Measurements from ENCODE around the gene HSFX2. TPM values are rescaled to one million over a fixed set of nuclear protein-coding genes. Genes with fewer than 3 reads are reported as not detected.
"Not testable (repeated sequence)": the region's sequence is repeated elsewhere in the genome, so short reads cannot be mapped to it uniquely, and the experiment has no call there.

Gene HSFX2, protein sequence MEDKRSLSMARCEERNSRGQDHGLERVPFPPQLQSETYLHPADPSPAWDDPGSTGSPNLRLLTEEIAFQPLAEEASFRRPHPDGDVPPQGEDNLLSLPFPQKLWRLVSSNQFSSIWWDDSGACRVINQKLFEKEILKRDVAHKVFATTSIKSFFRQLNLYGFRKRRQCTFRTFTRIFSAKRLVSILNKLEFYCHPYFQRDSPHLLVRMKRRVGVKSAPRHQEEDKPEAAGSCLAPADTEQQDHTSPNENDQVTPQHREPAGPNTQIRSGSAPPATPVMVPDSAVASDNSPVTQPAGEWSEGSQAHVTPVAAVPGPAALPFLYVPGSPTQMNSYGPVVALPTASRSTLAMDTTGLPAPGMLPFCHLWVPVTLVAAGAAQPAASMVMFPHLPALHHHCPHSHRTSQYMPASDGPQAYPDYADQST
- under 1 TPM in 1 of 4 donors, not detected in 3; 0.45 TPM for total RNA-seq

DNA sequence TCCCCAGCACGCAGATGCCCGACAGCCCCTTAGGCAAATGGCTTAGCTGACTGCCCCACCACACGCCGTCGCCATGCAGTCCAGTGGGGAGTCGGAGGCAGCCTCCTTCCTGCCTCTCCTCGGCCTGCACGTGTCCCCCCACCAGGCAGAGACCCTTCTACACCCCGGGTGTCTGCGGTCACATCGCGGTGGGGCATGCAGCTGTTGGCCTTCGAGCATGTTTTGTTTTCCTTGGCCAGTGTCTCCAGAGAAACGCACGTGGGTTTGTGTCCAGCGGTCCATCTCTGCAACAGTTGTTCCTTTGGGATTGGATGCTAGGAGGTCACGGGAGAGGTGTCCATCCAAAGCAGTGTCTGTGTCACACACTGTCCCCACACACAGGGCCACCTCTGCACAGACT, at the start of gene HSFX2:
Gene HSFX2 (minus strand): TSS at position 101 of the 400 bp plus-strand sequence. CDS start 614 bp downstream, outside the sequence.
- H3K27me3 ChIP-seq; DNase-seq (ENCODE audit: extremely low spot score); H3K4me3 ChIP-seq; H3K36me3 ChIP-seq; H3K27ac ChIP-seq (replicated peaks in 1 of 4); H3K4me1 ChIP-seq; intact Hi-C loops (cut with DNase I); H3K9me3 ChIP-seq: not testable (repeated sequence)
- WGBS: no CpG with 5 or more reads among the region's 17 CpGs

DNA sequence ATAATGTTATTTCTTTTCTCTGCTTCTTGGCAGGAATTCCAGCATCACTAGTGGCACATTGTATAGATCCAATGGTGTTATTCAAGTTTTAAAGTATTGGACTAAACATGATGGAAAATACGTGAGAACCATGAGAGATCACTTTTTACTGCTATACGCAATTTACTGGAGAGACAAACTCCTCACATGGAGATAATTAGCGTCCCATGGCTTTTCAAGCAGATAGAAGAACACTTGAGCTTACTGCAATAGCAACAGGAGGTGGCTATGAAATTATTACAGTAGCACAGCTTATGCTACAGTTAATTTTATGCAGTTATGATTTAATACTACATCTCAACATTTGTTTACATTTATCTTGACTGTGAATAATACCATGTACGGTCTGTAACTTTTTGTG, 48.4 kb upstream of the HSFX2 start:
- Histone ChIP-seq H3K27ac (replicated peaks in 1 of 4) (no peak overlapping the region), H3K36me3 (no peaks in the 10 kb centered on the region), H3K4me1 (no peaks in the 10 kb centered on the region), H3K4me3 (no peak overlapping the region), H3K27me3 (no peaks in the 10 kb centered on the region), H3K9me3 (no peaks in the 10 kb centered on the region)
- intact Hi-C loops (cut with DNase I): no loop called here
- DNase-seq (ENCODE audit: extremely low spot score): no peak
- 64% methylated on average over 4 of the region's 4 CpGs for WGBS
- TF ChIP-seq POLR2A (IDR thresholded peaks at IDR 0.05; ENCODE audit: low read depth): no peak
- no peak for TF ChIP-seq EP300 (IDR thresholded peaks at IDR 0.05)
- TF ChIP-seq, protein P1, sequence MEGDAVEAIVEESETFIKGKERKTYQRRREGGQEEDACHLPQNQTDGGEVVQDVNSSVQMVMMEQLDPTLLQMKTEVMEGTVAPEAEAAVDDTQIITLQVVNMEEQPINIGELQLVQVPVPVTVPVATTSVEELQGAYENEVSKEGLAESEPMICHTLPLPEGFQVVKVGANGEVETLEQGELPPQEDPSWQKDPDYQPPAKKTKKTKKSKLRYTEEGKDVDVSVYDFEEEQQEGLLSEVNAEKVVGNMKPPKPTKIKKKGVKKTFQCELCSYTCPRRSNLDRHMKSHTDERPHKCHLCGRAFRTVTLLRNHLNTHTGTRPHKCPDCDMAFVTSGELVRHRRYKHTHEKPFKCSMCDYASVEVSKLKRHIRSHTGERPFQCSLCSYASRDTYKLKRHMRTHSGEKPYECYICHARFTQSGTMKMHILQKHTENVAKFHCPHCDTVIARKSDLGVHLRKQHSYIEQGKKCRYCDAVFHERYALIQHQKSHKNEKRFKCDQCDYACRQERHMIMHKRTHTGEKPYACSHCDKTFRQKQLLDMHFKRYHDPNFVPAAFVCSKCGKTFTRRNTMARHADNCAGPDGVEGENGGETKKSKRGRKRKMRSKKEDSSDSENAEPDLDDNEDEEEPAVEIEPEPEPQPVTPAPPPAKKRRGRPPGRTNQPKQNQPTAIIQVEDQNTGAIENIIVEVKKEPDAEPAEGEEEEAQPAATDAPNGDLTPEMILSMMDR (IDR thresholded peaks at IDR 0.05): no peak
- TF ChIP-seq POLR2AphosphoS5 (IDR thresholded peaks at IDR 0.05): no peak

GRCh38 chrX:149641835-149642234, 46.7 kb upstream of the HSFX2 start:
- Histone ChIP-seq H3K4me3 (no peak overlapping the region), H3K36me3 (no peaks in the 10 kb centered on the region), H3K9me3 (no peaks in the 10 kb centered on the region), H3K4me1 (no peaks in the 10 kb centered on the region), H3K27me3 (no peaks in the 10 kb centered on the region), H3K27ac (replicated peaks in 1 of 4) (no peak overlapping the region)
- DNase-seq (ENCODE audit: extremely low spot score): no peak
- no peak for TF ChIP-seq POLR2A (IDR thresholded peaks at IDR 0.05; ENCODE audit: low read depth)
- 56% methylated on average over 2 of the region's 2 CpGs for WGBS
- intact Hi-C loops (cut with DNase I): no loop called here

DNA sequence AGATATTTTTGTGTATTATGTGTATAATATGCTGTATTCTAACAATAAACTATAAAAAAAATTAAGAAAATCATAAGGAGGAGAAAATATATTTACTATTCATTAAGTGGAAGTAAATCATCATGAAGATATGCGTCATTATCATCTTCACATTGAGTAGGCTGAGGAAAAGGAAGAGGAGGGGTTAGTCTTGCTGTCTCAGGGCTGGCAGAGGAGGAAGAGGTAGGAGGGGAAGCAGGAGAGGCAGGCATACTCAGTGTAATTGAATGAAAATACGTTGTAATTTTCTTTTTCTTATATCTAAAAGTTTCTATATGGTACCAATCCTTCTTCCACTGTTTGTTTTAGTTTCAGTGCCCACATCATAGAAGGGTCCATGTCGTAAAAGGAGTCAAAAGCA, 46.3 kb upstream of the HSFX2 start:
- Histone ChIP-seq H3K36me3 (no peaks in the 10 kb centered on the region), H3K9me3 (no peaks in the 10 kb centered on the region), H3K27ac (replicated peaks in 1 of 4) (no peak overlapping the region), H3K4me3 (no peak overlapping the region), H3K27me3 (no peaks in the 10 kb centered on the region), H3K4me1 (no peaks in the 10 kb centered on the region)
- TF ChIP-seq, protein P1 (IDR thresholded peaks at IDR 0.05): no peak
- intact Hi-C loops (cut with DNase I): no loop called here
- no peak for DNase-seq (ENCODE audit: extremely low spot score)
- WGBS: 42% methylated on average over 3 of the region's 3 CpGs

GRCh38 chrX:149639568-149639967, 44.5 kb upstream of the HSFX2 start:
- H3K4me1 ChIP-seq: no peaks in the 10 kb centered on the region
- no peaks in the 10 kb centered on the region for H3K9me3 ChIP-seq
- no peak overlapping the region for H3K4me3 ChIP-seq
- intact Hi-C loops (cut with DNase I): no loop called here
- no peak overlapping the region for H3K27ac ChIP-seq (replicated peaks in 1 of 4)
- WGBS: 53% methylated on average over 3 of the region's 3 CpGs
- no peaks in the 10 kb centered on the region for H3K27me3 ChIP-seq
- TF ChIP-seq, protein P1 (IDR thresholded peaks at IDR 0.05): no peak
- TF ChIP-seq EP300 (IDR thresholded peaks at IDR 0.05) (no peak), POLR2AphosphoS5 (IDR thresholded peaks at IDR 0.05) (no peak), POLR2A (IDR thresholded peaks at IDR 0.05; ENCODE audit: low read depth) (no peak)
- no peak for DNase-seq (ENCODE audit: extremely low spot score)
- H3K36me3 ChIP-seq: no peaks in the 10 kb centered on the region

- intact Hi-C loops (cut with DNase I): no loop called here
- DNase-seq (ENCODE audit: extremely low spot score): no peak
- no peaks in the 10 kb centered on the region for H3K27me3 ChIP-seq
- no peaks in the 10 kb centered on the region for H3K9me3 ChIP-seq
- H3K4me1 ChIP-seq: no peaks in the 10 kb centered on the region
- H3K36me3 ChIP-seq: no peaks in the 10 kb centered on the region
- no peak overlapping the region for H3K4me3 ChIP-seq
- no peak for TF ChIP-seq EP300 (IDR thresholded peaks at IDR 0.05)
- TF ChIP-seq POLR2AphosphoS5 (IDR thresholded peaks at IDR 0.05): no peak
- TF ChIP-seq, protein P1 (IDR thresholded peaks at IDR 0.05): no peak
- TF ChIP-seq POLR2A (IDR thresholded peaks at IDR 0.05; ENCODE audit: low read depth): no peak
- H3K27ac ChIP-seq (replicated peaks in 1 of 4): no peak overlapping the region
Observed at GRCh38 chrX:149638860-149639259, 43.7 kb upstream of the HSFX2 start.

Measured in esophagus muscularis mucosa (tissue), 4 donors.